ENCODE data around the gene ZDHHC14.

ZDHHC14 gene

DNA sequence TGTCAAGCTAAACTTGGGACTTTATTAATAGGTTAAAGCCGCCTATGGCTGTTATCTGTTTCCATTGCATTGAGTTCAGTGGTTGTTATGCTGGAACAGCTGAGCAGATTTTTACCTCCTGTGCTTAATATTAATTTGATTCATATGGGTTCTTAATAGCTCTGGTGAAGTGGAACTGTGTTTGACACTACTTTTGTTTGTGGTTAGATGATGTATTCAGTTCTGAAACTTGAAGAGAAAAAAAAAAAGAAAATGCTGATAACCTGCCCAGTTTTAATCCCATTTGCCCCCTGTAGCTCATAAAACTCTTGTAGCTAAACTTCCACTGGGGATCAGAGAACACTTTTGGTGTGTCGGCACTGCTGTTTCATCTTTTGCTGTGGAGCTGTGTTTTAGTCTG lies 117.8 kb downstream of the ZDHHC14 start:
- no peak for ATAC-seq

DNA sequence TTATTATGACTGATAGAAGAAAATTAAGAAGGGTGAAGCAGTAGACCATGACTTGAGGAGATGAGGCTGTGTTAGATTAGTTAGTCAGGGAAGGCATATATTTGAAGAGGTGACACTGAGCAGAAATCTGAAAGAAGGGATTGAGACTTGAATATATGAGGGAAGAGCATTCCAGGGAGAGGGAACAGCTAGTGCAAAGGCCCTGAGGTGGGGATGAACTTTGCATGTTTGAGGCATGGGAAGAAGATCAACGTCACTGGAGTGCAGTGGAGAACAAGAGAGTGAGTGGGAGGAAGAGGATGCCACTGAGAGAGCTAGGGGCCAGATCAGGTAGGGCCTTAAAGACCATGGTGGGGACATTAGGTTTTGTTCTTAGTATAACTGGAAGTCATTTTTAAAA lies 119.0 kb downstream of the ZDHHC14 start:
- no peak for ATAC-seq
- TF ChIP-seq RARB (CRISPR knock-in tag; IDR thresholded peaks at IDR 0.05) (no peak), SNAI2 (CRISPR knock-in tag; IDR thresholded peaks at IDR 0.05) (no peak), CSDC2 (CRISPR knock-in tag; IDR thresholded peaks at IDR 0.05) (no peak), ARNTL (CRISPR knock-in tag; IDR thresholded peaks at IDR 0.05; ENCODE audit: borderline replicate concordance, low read depth) (no peak), ZFP30 (CRISPR knock-in tag; IDR thresholded peaks at IDR 0.05) (no peak), ESRRG (CRISPR knock-in tag; IDR thresholded peaks at IDR 0.05) (no peak), ISL1 (CRISPR knock-in tag; IDR thresholded peaks at IDR 0.05) (no peak), ZNF565 (CRISPR knock-in tag; conservative IDR thresholded peaks at IDR 0.05; ENCODE audit: low read depth) (no peak), OSR1 (CRISPR knock-in tag; IDR thresholded peaks at IDR 0.05) (no peak), ZNF8 (CRISPR knock-in tag; IDR thresholded peaks at IDR 0.05) (no peak), ZNF70 (CRISPR knock-in tag; IDR thresholded peaks at IDR 0.05) (no peak)
- TF ChIP-seq, protein P1, sequence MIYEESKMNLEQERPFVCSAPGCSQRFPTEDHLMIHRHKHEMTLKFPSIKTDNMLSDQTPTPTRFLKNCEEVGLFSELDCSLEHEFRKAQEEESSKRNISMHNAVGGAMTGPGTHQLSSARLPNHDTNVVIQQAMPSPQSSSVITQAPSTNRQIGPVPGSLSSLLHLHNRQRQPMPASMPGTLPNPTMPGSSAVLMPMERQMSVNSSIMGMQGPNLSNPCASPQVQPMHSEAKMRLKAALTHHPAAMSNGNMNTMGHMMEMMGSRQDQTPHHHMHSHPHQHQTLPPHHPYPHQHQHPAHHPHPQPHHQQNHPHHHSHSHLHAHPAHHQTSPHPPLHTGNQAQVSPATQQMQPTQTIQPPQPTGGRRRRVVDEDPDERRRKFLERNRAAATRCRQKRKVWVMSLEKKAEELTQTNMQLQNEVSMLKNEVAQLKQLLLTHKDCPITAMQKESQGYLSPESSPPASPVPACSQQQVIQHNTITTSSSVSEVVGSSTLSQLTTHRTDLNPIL (CRISPR knock-in tag; IDR thresholded peaks at IDR 0.05; ENCODE audit: low read depth), result no peak

More for the DNA sequence above, 117.8 kb downstream of the ZDHHC14 start:
- TF ChIP-seq CSDC2 (CRISPR knock-in tag; IDR thresholded peaks at IDR 0.05) (no peak), ZNF70 (CRISPR knock-in tag; IDR thresholded peaks at IDR 0.05) (no peak), ZC3H10 (CRISPR knock-in tag; IDR thresholded peaks at IDR 0.05) (no peak), ZFP3 (CRISPR knock-in tag; IDR thresholded peaks at IDR 0.05) (no peak), OSR1 (CRISPR knock-in tag; IDR thresholded peaks at IDR 0.05) (no peak), ARNTL (CRISPR knock-in tag; IDR thresholded peaks at IDR 0.05; ENCODE audit: borderline replicate concordance, low read depth) (no peak), ISL1 (CRISPR knock-in tag; IDR thresholded peaks at IDR 0.05) (no peak), SNAI2 (CRISPR knock-in tag; IDR thresholded peaks at IDR 0.05) (no peak), BACH2 (CRISPR knock-in tag; IDR thresholded peaks at IDR 0.05; ENCODE audit: borderline replicate concordance) (no peak), ZFP30 (CRISPR knock-in tag; IDR thresholded peaks at IDR 0.05) (no peak), PPARA (CRISPR knock-in tag; IDR thresholded peaks at IDR 0.05; ENCODE audit: borderline replicate concordance) (no peak), TCF4 (CRISPR knock-in tag; IDR thresholded peaks at IDR 0.05; ENCODE audit: borderline replicate concordance) (no peak)
- TF ChIP-seq, protein P2, sequence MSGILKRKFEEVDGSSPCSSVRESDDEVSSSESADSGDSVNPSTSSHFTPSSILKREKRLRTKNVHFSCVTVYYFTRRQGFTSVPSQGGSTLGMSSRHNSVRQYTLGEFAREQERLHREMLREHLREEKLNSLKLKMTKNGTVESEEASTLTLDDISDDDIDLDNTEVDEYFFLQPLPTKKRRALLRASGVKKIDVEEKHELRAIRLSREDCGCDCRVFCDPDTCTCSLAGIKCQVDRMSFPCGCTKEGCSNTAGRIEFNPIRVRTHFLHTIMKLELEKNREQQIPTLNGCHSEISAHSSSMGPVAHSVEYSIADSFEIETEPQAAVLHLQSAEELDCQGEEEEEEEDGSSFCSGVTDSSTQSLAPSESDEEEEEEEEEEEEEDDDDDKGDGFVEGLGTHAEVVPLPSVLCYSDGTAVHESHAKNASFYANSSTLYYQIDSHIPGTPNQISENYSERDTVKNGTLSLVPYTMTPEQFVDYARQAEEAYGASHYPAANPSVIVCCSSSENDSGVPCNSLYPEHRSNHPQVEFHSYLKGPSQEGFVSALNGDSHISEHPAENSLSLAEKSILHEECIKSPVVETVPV (CRISPR knock-in tag; IDR thresholded peaks at IDR 0.05), result no peak
- TF ChIP-seq, protein P1 (CRISPR knock-in tag; IDR thresholded peaks at IDR 0.05; ENCODE audit: low read depth), result no peak

DNA sequence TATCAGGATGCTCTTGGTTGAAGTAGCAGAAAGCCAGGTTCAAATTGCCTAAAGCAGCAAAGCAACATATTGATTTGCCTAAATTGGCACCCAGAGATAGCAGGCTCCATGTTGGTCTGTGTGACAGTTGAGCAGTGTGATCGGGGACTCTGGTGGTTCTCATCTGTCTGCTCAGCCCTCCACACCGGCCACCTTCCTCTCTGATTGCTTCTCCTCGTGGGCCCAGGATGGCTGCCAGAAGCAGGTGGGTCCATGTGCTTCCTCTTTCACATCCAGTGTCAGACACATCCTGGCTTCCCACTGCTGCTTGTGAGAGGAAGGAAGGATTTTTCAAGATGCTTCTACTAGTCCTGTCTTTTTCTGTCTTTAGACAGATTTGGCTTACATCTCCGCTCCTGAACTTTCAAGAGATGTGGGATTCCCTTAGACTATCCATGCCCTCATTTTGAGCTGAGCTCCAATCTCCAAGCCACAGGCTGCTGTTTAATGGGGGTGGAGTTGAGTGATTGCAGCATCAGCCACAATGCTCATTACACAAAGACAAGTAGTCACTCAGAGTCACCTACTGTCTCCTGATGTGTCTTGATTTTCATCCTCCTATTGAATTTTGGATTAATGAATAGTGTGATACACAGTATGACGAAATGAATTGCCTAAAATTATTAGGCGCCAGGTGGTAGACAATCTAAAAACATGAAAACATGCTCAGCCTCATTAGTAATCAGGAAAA lies 122.2 kb downstream of the ZDHHC14 start:
- no peak for TF ChIP-seq ZFP30 (CRISPR knock-in tag; IDR thresholded peaks at IDR 0.05)
- TF ChIP-seq, protein P3, sequence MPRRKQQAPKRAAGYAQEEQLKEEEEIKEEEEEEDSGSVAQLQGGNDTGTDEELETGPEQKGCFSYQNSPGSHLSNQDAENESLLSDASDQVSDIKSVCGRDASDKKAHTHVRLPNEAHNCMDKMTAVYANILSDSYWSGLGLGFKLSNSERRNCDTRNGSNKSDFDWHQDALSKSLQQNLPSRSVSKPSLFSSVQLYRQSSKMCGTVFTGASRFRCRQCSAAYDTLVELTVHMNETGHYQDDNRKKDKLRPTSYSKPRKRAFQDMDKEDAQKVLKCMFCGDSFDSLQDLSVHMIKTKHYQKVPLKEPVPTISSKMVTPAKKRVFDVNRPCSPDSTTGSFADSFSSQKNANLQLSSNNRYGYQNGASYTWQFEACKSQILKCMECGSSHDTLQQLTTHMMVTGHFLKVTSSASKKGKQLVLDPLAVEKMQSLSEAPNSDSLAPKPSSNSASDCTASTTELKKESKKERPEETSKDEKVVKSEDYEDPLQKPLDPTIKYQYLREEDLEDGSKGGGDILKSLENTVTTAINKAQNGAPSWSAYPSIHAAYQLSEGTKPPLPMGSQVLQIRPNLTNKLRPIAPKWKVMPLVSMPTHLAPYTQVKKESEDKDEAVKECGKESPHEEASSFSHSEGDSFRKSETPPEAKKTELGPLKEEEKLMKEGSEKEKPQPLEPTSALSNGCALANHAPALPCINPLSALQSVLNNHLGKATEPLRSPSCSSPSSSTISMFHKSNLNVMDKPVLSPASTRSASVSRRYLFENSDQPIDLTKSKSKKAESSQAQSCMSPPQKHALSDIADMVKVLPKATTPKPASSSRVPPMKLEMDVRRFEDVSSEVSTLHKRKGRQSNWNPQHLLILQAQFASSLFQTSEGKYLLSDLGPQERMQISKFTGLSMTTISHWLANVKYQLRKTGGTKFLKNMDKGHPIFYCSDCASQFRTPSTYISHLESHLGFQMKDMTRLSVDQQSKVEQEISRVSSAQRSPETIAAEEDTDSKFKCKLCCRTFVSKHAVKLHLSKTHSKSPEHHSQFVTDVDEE (CRISPR knock-in tag; IDR thresholded peaks at IDR 0.05), result no peak
- TF ChIP-seq ZC3H10 (CRISPR knock-in tag; IDR thresholded peaks at IDR 0.05), result no peak
- TF ChIP-seq, protein P1 (CRISPR knock-in tag; IDR thresholded peaks at IDR 0.05; ENCODE audit: low read depth), result no peak
- no peak for TF ChIP-seq PPARA (CRISPR knock-in tag; IDR thresholded peaks at IDR 0.05; ENCODE audit: borderline replicate concordance)
- TF ChIP-seq ZNF565 (CRISPR knock-in tag; conservative IDR thresholded peaks at IDR 0.05; ENCODE audit: low read depth), result no peak
- no peak for TF ChIP-seq BACH2 (CRISPR knock-in tag; IDR thresholded peaks at IDR 0.05; ENCODE audit: borderline replicate concordance)
- TF ChIP-seq ZNF8 (CRISPR knock-in tag; IDR thresholded peaks at IDR 0.05), result no peak
- TF ChIP-seq, protein P4, sequence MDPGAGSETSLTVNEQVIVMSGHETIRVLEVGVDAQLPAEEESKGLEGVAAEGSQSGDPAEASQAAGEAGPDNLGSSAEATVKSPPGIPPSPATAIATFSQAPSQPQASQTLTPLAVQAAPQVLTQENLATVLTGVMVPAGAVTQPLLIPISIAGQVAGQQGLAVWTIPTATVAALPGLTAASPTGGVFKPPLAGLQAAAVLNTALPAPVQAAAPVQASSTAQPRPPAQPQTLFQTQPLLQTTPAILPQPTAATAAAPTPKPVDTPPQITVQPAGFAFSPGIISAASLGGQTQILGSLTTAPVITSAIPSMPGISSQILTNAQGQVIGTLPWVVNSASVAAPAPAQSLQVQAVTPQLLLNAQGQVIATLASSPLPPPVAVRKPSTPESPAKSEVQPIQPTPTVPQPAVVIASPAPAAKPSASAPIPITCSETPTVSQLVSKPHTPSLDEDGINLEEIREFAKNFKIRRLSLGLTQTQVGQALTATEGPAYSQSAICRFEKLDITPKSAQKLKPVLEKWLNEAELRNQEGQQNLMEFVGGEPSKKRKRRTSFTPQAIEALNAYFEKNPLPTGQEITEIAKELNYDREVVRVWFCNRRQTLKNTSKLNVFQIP (CRISPR knock-in tag; IDR thresholded peaks at IDR 0.05; ENCODE audit: borderline replicate concordance, low read depth), result no peak
- no peak for ATAC-seq

All from SK-N-SH treated with all-trans-retinoic acid at 6 μM for 48 hours (cell line).